HG02623 (cell line): ENCODE data around the gene CUL9.

Source experiments
- ATAC-seq: cut with Tn5 transposase; IDR thresholded peaks from one replicate; pipeline ENCODE4 v1.9.1; 2021; ENCODE audit warnings: moderate library complexity; ENCODE audit not compliant: unreplicated experiment

CUL9 gene

GRCh38 chr6:43226192-43226851 is 44.3 kb downstream of the CUL9 start:
- ATAC-seq: no peak

DNA sequence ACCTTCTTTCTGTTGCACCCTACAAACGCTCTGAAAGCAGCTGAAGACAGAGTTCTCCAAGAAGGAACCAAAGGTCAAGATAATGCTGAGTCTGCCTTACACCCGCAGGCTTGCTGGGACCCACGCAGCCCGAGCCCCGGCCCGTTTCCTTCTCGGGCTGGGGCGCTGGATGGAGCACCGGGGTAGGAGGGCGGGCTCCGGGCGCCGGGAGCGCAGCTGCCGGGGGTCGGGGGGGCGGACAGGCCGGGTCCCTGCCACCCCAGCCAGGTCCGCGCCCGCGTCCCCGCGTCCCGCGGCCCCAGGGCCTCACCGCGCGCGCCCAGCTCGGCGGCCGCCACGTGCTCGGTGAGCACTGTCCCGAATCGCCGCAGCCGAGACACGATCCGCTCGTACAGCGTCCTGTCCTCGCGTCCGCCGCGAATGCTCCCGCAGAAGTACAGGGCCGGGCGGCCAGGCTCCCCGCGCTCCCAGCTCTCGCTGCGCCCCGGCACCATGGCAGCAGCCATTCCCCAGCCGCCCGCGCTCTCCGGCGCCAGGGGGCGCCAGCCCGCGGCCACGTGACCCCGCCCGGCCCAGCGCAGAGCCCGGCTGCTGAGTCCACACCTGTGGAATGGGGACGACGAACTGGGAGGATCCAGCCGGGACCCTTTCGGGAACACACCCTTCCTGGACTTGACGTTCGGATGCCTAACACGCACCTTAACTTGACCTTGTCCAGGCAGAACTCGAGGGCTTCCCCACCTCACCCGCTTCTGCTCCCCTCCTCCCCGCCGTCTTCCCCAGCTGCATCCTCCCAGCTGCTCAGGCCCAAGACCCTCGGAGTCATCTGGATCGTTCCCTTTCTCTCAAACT is 47.2 kb downstream of the CUL9 start, which contains the start of gene DNPH1:
Gene DNPH1, minus strand, starts transcription at position 531 of the 852 bp plus-strand sequence. Its CDS starts 25 bp downstream, at position 506.
- peak; percentile 72 for ATAC-seq

GRCh38 chr6:43229803-43230620 is 48.0 kb downstream of the CUL9 start:
- ATAC-seq: no peak

DNA sequence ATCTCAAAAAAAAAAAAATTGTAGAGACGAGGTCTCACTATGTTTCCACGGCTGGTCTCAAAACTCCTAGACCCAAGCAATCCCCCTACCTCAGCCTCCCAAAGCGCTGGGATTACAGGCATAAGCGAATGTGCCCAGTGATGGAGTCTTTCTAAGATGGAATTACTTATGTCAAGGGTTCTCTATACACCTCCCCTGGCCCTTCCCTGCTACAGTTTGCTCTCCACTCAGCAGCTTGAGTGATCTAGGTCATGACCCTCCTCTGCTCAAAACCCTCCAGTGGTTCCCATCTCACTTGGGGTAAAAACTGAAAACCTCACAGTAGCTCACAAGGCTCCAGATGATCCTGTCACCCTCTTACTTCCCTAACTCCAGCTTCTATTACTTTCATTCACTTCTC is 49.1 kb downstream of the CUL9 start:
- no peak for ATAC-seq

GRCh38 chr6:43231735-43232450 is 49.9 kb downstream of the CUL9 start:
- ATAC-seq: no peak

GRCh38 chr6:43235841-43236240 is 53.8 kb downstream of the CUL9 start:
- no peak for ATAC-seq

DNA sequence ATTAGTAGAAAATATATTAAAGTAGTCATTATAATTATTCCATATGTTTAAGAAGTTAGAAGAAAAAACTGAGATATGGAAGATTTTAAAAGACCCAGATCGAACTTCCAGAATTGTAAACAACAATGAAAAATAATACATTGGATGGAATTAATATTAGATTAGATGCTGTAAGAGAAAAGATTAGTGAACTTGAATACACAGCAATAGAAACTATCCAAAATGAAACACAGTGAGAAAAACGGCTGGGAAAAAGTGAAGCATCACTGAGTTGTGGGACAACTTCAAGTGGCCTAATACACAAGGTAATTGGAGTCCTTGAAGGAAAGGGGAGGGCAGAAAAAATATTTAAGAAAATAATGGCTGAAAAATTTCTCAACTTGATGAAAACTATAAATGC is 57.1 kb downstream of the CUL9 start:
- ATAC-seq: no peak

DNA sequence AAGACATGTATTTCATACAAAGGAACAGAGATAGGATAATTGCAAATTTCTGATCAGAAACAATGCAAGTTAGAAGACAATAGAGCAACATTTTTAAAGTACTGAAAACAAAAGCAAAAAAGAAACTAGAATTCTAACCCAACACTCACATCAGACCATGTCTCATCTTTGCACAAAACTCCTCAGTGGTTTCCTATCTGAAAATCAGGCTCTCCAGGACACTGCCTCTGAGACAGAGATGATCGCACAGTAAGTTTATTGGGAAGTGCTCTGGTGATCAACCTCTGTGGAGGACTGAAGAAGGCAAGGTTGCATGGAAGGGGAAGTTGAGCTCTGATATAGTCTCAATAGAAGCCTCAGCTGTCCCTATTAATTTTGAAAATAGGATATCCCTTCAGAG is 59.0 kb downstream of the CUL9 start:
- ATAC-seq: no peak

- ATAC-seq: no peak
Observed at GRCh38 chr6:43241446-43241845, 59.5 kb downstream of the CUL9 start.

DNA sequence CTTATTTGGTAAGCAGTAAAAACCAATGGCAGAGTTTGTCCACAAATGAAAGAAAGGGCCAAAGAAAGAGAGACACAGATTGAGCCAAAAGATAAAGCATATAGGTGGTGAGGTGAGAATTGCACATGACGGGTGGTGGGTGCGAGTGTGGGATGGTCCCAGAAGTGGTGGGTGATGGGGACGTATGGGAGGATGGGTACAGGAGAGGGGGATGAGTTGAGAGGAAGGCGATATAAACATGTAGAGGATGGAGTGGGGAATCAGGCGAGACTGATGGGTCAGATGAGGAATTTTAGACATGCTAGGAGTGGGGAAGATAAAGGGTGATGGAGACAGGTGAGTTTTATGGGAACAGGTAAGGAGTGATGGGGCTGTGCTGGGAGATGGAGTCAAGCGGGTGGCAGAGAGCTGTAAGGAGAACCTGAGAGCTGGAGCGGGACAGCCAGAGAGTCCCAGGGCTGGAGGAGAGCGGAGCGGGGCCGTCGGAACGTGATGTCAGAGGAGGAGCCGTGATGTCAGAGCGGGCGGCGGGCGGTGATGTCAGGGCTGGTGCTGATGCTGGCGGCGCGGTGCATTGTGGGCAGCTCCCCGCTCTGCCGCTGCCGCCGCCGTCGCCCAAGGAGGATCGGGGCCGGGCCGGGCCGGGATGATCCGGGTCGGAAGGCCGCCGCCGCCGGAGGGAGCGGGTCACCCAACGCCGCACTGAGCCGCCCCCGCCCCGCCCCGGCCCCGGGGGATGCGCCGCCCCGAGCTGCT is 61.1 kb downstream of the CUL9 start, which contains the start of gene TTBK1:
Gene TTBK1, plus strand, starts transcription at position 574 of the 756 bp plus-strand sequence. CDS start 3,180 bp downstream, outside the sequence.
- no peak for ATAC-seq

- ATAC-seq: no peak
Observed at GRCh38 chr6:43243664-43244321, 61.8 kb downstream of the CUL9 start.

DNA sequence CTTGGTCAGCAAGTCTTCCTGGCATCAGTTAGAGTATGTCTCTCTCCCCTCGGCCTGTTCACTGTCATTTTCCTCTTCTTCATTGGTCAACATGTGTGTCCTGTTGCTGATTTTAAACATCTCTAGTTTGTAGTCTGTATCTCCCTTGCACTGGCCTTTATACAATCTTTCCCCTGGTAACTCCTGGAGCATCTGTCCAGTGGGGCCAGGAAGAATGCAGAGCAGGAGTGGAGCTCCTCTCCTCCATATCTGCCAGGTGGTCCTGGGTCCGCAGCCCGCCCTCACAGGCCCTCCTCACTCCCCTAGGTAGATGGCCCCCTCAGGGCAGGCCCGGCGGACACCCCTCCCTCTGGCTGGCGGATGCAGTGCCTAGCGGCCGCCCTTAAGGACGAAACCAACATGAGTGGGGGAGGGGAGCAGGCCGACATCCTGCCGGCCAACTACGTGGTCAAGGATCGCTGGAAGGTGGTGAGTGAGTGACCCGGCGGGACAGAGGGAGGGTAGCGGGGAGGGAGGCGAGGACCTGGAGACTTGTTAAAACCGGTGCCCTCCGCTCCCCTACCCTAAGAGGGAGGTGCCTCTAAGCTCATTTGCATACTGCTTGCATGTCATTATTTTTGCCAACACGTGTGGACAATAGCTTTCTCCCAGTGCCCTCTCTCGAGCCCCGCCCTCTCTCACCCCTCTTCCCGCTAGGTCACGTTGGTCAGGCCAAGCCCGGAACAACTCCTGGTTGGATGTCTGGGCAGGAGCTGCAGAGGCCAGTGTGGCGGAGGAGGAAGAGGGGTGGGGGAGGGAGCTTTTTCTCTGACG is 64.5 kb downstream of the CUL9 start:
- peak; percentile 26 for ATAC-seq

- ATAC-seq: peak; percentile 79
Observed at GRCh38 chr6:43247114-43247999, 65.4 kb downstream of the CUL9 start.

DNA sequence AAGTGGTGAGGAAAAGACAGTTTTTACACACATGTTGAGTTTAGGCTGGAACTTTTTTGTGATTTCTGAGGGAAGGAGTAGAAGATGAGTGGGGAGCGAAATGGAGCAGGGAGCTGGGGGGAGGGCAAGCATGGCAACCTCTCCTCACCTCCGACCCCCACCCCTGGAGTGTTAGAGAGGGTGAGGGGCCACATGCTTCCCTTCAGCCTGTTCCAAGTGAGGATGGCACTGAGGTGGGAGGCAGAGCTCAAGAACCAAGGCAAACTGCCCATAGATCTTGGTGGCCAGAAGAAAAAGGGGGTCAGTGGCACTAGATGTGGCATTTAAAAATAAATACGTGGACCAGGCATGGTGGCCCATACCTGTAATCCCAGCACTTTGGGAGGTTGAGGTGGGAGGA is 66.1 kb downstream of the CUL9 start:
- ATAC-seq: no peak

GRCh38 chr6:43248791-43249190 is 66.8 kb downstream of the CUL9 start:
- ATAC-seq: no peak

DNA sequence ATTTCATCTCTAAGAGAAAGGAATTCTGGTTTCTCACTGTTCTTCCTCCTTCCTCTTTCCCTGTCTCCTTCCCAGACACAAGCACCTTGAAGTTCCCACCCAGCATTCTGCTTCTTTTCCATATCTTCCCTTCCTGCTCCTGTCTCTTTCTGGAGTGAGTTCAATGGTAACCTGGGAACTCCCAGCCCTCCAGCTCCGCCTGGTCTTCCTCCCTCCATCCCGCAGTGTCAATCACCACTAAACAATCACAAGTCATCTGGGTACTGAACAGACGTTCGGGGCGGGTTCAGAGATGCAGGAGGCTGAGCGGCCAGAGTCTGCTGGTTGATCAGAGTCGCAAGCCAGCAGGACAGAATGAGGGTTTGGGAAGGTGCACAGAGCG is 69.0 kb downstream of the CUL9 start:
- ATAC-seq: no peak

DNA sequence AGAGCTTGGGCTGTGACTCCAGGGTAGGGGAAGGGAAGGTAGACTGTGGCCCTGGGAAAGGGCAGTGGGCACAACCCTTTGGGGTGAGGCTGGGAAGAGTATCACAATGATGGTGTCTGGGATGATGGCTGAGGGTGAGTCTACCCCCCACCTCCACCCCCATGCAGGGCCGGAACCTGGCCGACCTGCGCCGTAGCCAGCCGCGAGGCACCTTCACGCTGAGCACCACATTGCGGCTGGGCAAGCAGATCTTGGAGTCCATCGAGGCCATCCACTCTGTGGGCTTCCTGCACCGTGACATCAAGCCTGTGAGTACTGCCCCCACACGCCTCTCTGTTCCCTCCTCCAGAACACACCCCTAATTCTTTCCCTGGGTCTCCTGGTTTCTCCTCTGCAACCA is 71.4 kb downstream of the CUL9 start:
- no peak for ATAC-seq
